Common myeloid progenitor, CD34-positive (primary cell): ENCODE data around the gene SEMA4F.

Experiments used
- CTCF ChIA-PET: fragments of 350-600 bp; sonication (Branson Sonifier 250); formaldehyde crosslinking; loops from one replicate; lab custom pipeline; 2021; ENCODE audit warnings: antibody characterized with exemption; lab: Charles Lee
- POLR2A ChIA-PET: fragments of 350-600 bp; sonication (Branson Sonifier 250); formaldehyde crosslinking; loops from one replicate; lab custom pipeline; 2021; ENCODE audit warnings: antibody characterized with exemption; lab: Charles Lee
- DNase-seq, 3 donors: peaks; one replicate each; pipeline versions ENCODE4 v3.0.0 to v3.0.0-alpha.2; 2013
- H3K27ac ChIP-seq, 2 experiments: 1 replicate in 1 of 2; 2 replicates in 1 of 2; pipeline ENCODE4 v1.7.0; 2013; ENCODE audit warnings: inconsistent platforms in 2 of 2, low read length in 2 of 2, mild to moderate bottlenecking in 2 of 2, low read depth in 1 of 2, moderate library complexity in 1 of 2; ENCODE audit not compliant: severe bottlenecking in 2 of 2, insufficient read depth in 1 of 2, poor library complexity in 1 of 2
- H3K27me3 ChIP-seq, 5 experiments: replicated peaks in 2 of 5; 1 replicate in 3 of 5; 2 replicates in 2 of 5; pipeline versions ENCODE4 v1.6.1 to v1.7.0; 2013; ENCODE audit warnings: low read length in 4 of 5, mild to moderate bottlenecking in 2 of 5, moderate library complexity in 2 of 5, inconsistent platforms in 1 of 5; ENCODE audit not compliant: insufficient read depth in 5 of 5, control insufficient read depth in 4 of 5
- H3K36me3 ChIP-seq, 4 experiments: 1 replicate in 2 of 4; 2 replicates in 2 of 4; pipeline versions ENCODE4 v1.6.1 to v1.7.0; 2013; ENCODE audit warnings: low read length in 3 of 4, control low read depth in 1 of 4, mild to moderate bottlenecking in 1 of 4; ENCODE audit not compliant: control insufficient read depth in 4 of 4, insufficient read depth in 4 of 4
- H3K4me1 ChIP-seq, 4 experiments: 1 replicate in 3 of 4; 2 replicates in 1 of 4; pipeline versions ENCODE4 v1.6.1 to v1.7.1; 2013; ENCODE audit warnings: low read length in 3 of 4, mild to moderate bottlenecking in 3 of 4, control low read depth in 1 of 4, inconsistent platforms in 1 of 4, moderate library complexity in 1 of 4; ENCODE audit not compliant: control insufficient read depth in 4 of 4, insufficient read depth in 4 of 4; ENCODE audit errors: control extremely low read depth in 1 of 4
- H3K4me3 ChIP-seq, 7 experiments: 1 replicate in 4 of 7; 2 replicates in 3 of 7; pipeline versions ENCODE4 v1.5.1 to v1.7.0; 2013; ENCODE audit warnings: mild to moderate bottlenecking in 7 of 7, low read length in 6 of 7, moderate library complexity in 6 of 7, inconsistent platforms in 2 of 7, low read depth in 2 of 7, control low read depth in 1 of 7; ENCODE audit not compliant: insufficient read depth in 4 of 7, control insufficient read depth in 1 of 7; ENCODE audit errors: extremely low read depth in 1 of 7
- H3K9me3 ChIP-seq, 5 experiments: 1 replicate in 4 of 5; 2 replicates in 1 of 5; pipeline versions ENCODE4 v1.6.1 to v1.7.1; 2013; ENCODE audit warnings: low read length in 4 of 5, mild to moderate bottlenecking in 2 of 5, inconsistent platforms in 1 of 5, low read depth in 1 of 5, moderate library complexity in 1 of 5; ENCODE audit not compliant: control insufficient read depth in 4 of 5, insufficient read depth in 2 of 5; ENCODE audit errors: control extremely low read depth in 1 of 5
- WGBS: methylation state at CpG from one replicate; pipeline ENCODE4 v1.1.5; 2013; ENCODE audit not compliant: insufficient coverage; 5-methylcytosine and 5-hydroxymethylcytosine counted together

Gene SEMA4F

DNA sequence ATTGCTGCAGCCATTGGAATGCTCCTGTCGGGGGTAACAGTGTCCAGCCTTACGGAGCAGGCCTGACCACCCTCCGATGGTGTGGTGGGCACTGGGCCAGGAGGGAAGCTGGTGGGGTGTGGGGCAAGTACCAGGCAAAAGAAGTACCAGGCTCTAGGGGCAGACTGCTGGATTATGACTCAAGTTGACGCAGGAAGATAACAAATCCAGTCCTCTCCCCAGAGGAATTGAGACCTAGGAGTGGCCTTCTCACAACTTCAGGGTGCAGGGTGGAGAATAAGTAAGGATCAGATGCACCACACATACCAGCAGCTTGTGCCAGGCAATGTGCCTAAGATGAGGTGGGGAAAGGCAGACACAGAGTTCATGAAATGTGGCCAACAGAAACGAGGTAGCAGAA lies 37.9 kb downstream of the SEMA4F start:
- POLR2A ChIA-PET: no interaction called here
- H3K9me3 ChIP-seq: no peaks in the 10 kb centered on the region
- H3K27me3 ChIP-seq: no peaks in the 10 kb centered on the region
- H3K4me3 ChIP-seq: no peak overlapping the region
- no peaks in the 10 kb centered on the region for H3K36me3 ChIP-seq
- WGBS: 89% methylated on average over 5 of the region's 5 CpGs
- H3K27ac ChIP-seq: no peak overlapping the region
- H3K4me1 ChIP-seq: peaks cover 0 to 11% (median 2%) of the 10 kb centered on the region in 4 experiments
- CTCF ChIA-PET: interaction anchor here (0.9 to 3.0 kb wide), 13 partner anchors 9 to 192 kb away, joined by 3 to 74 read pairs (median 4); no protein-coding TSS in a partner anchor
- no peak for DNase-seq

GRCh38 chr2:74693213-74693612 lies 39.2 kb downstream of the SEMA4F start:
- ChIA-PET CTCF (interaction anchor here (1.0 to 3.0 kb wide), 3 partner anchors 10 to 182 kb away, joined by 4 to 74 read pairs (median 5); no protein-coding TSS in a partner anchor), POLR2A (no interaction called here)
- Histone ChIP-seq H3K4me1 (peaks cover 0 to 11% (median 2%) of the 10 kb centered on the region in 4 experiments), H3K36me3 (no peaks in the 10 kb centered on the region), H3K9me3 (no peaks in the 10 kb centered on the region), H3K27me3 (no peaks in the 10 kb centered on the region), H3K4me3 (no peak overlapping the region), H3K27ac (no peak overlapping the region)
- no peak for DNase-seq

DNA sequence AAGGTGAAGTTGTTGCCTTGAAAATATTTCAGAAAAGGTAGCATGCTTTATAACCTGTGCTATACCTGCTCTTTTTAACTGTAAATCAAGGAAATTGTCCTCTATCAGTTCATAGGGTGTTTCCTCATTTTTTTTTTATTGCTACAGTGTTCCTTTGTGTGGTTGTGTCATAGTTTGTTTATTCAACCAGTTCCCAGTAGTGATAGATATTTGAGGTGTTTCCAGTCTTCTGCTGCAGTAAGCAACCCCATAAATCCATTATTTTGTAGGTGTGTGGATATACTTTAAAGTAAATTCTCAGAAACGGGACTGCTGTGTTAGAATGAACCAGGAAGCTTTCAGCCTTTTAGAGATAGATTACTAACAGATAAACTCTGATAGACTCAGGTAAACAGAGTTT lies 39.6 kb downstream of the SEMA4F start:
- POLR2A ChIA-PET: no interaction called here
- Histone ChIP-seq H3K4me1 (peaks cover 0 to 11% (median 2%) of the 10 kb centered on the region in 4 experiments), H3K27me3 (no peaks in the 10 kb centered on the region), H3K36me3 (no peaks in the 10 kb centered on the region), H3K9me3 (no peaks in the 10 kb centered on the region), H3K4me3 (no peak overlapping the region), H3K27ac (no peak overlapping the region)
- CTCF ChIA-PET: interaction anchor here (1.0 to 1.9 kb wide), 6 partner anchors 10 to 191 kb away, joined by 3 to 16 read pairs (median 6); no protein-coding TSS in a partner anchor
- DNase-seq: peak in 1 of 3 donors; percentile 2
- WGBS: no CpG with 5 or more reads among the region's 1 CpG

DNA sequence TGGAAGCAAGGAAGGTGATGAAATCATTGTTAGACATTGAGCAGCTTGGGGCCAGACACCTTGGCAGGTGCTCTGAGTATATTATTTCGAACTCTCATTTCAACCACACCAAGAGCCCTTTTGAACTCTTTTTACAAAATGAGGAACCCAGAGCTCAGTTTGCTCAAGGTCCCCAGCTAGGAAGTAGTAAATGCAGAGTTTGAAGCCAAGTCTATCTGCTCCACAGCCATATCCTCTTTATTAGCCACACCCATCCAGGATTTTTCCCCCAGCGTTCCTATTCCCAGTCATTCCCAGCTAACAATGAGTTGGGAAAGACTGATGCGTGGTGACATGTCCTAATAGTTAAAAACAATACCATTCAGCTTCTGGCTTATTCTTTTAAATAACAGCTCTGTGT lies 40.2 kb downstream of the SEMA4F start:
- Histone ChIP-seq H3K36me3 (no peaks in the 10 kb centered on the region), H3K27me3 (no peaks in the 10 kb centered on the region), H3K4me3 (no peak overlapping the region), H3K4me1 (peaks cover 0 to 11% (median 2%) of the 10 kb centered on the region in 4 experiments), H3K9me3 (no peaks in the 10 kb centered on the region), H3K27ac (no peak overlapping the region)
- ChIA-PET POLR2A (no interaction called here), CTCF (interaction anchor here (1.0 to 1.9 kb wide), 7 partner anchors 11 to 190 kb away, joined by 3 to 16 read pairs (median 5); no protein-coding TSS in a partner anchor)
- WGBS: 46% methylated on average over 3 of the region's 3 CpGs
- DNase-seq: peak in 2 of 3 donors; percentile 34 to 38

DNA sequence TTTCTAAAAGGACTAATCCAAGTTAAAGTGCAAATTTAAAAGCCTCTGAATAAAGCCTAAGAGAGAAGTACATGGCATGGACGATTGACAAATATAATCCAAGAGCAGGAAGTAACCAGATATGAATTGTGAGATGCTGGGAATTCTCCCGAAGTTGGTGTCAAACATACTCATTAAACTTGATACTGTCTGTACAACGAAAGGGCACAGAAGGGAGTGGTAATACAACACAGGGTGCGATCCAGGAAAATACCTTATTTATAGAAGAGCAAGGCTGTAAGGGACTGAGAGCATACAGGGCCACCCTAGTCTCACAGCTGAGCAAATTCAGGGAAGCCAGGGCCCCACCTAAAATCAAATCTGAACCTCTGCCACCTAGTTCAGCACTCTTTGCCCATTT lies 41.6 kb downstream of the SEMA4F start:
- DNase-seq: no peak
- Histone ChIP-seq H3K9me3 (no peaks in the 10 kb centered on the region), H3K4me1 (peaks cover 0 to 11% (median 2%) of the 10 kb centered on the region in 4 experiments), H3K27ac (no peak overlapping the region), H3K36me3 (no peaks in the 10 kb centered on the region), H3K4me3 (no peak overlapping the region), H3K27me3 (peaks cover 0 to 2% (median 0%) of the 10 kb centered on the region in 5 experiments)
- ChIA-PET CTCF (interaction anchor here (1.8 to 1.9 kb wide), 2 partner anchors 179 to 181 kb away, joined by 10 to 16 read pairs; no protein-coding TSS in a partner anchor), POLR2A (no interaction called here)
- WGBS: 93% methylated on average over 3 of the region's 4 CpGs

GRCh38 chr2:74696829-74697228 lies 42.8 kb downstream of the SEMA4F start:
- ChIA-PET POLR2A (no interaction called here), CTCF (interaction anchor here (0.7 to 1.2 kb wide), 3 partner anchors 17 to 179 kb away, joined by 3 to 6 read pairs (median 3); no protein-coding TSS in a partner anchor)
- WGBS: 100% methylated on average over 1 of the region's 2 CpGs
- H3K4me1 ChIP-seq: peaks cover 0 to 11% (median 2%) of the 10 kb centered on the region in 4 experiments
- no peak for DNase-seq
- H3K36me3 ChIP-seq: no peaks in the 10 kb centered on the region
- H3K27ac ChIP-seq: no peak overlapping the region
- H3K4me3 ChIP-seq: no peak overlapping the region
- H3K27me3 ChIP-seq: peaks cover 0 to 2% (median 0%) of the 10 kb centered on the region in 5 experiments
- H3K9me3 ChIP-seq: no peaks in the 10 kb centered on the region

- Histone ChIP-seq H3K9me3 (no peaks in the 10 kb centered on the region), H3K4me3 (no peak overlapping the region), H3K36me3 (no peaks in the 10 kb centered on the region), H3K27me3 (peaks cover 0 to 2% (median 0%) of the 10 kb centered on the region in 5 experiments), H3K4me1 (no peaks in the 10 kb centered on the region), H3K27ac (no peak overlapping the region)
- no peak for DNase-seq
- 100% methylated on average over 1 of the region's 2 CpGs for WGBS
- POLR2A ChIA-PET: no interaction called here
- CTCF ChIA-PET: interaction anchor here (1.0 to 2.8 kb wide), 6 partner anchors 9 to 174 kb away, joined by 3 to 9 read pairs (median 4); no protein-coding TSS in a partner anchor
These were observed 46.8 kb downstream of the SEMA4F start for GRCh38 chr2:74700643-74701372.
